ENCODE data around the gene TRAPPC13.
"Not testable (repeated sequence)": the region's sequence is repeated elsewhere in the genome, so short reads cannot be mapped to it uniquely, and the experiment has no call there.

TRAPPC13 gene

DNA sequence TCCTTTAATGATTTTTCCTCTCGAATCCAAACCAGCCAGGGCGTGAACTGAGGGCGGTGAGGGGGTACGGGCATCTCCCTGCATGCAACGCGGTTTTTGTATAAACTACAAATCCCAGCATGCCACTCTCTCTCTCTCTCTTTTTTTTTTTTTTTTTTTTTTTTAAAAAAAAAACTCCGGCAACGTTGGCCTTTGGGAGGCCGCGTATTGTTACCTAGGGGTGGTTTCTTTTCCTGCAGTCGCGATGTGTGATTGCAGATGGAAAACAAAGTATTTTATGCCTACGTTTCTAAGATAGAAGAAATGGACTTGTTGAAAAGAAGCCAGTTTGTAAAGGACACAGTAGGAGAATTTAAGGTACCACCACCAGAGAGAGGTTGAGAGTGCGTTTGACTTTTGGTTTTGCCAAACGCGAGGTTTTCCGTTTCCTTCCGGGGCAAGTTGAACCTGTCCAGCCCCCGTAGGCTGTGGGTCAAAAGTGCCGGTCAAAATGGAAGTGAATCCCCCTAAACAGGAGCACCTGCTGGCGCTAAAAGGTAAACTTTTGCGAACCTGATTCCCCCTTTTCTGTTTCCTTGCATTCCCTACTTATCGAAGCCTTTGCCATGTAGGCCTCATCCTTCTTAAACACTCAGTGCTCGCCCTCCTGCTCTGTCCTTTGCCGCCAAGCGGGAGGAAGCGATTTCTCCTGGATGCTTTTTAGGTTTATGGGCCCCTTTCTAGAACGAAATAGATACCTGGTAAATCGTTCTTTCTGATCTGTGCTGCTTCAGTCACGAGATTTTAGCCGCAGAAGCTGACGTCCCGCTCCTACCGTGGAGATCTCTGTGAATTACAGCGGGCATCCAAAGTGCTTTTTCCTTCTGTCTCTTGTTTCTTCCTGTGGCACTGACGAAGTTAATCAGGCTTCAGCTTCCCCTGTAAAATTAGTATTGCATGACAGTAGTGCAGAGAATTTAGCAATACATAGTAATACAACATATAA lies at the start of gene TRAPPC13, which contains the start of gene SHLD3:
TRAPPC13 (plus strand) TSS at position 457 of the 985 bp plus-strand sequence; CDS start at position 491, 34 bp downstream.
SHLD3 (plus strand) TSS at position 457 of the 985 bp plus-strand sequence. CDS start 4,561 bp downstream, outside the sequence.
- DNase-seq = peak; percentile 89

- no peak for DNase-seq
These were observed 47.7 kb upstream of the TRAPPC13 start for GRCh38 chr5:65577141-65577540.

DNA sequence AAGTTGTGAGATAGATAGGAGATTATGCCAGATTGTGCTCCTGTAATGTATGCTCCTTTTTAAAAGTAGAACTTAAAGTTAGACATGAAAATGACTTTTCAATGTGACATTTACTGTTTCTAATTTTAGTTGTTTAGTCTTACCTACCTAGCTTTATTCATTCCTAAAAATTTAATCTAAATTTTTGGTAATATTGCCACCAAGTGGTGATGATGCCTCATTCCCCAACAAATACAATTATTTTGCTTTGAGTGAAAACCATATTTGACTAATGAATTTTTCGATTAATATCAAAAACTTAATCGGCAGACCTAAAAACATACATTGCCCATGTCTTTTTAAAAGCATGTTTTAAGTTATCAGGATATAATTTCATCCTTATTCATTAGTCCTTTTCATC lies 36.1 kb upstream of the TRAPPC13 start:
- no peak for DNase-seq

DNA sequence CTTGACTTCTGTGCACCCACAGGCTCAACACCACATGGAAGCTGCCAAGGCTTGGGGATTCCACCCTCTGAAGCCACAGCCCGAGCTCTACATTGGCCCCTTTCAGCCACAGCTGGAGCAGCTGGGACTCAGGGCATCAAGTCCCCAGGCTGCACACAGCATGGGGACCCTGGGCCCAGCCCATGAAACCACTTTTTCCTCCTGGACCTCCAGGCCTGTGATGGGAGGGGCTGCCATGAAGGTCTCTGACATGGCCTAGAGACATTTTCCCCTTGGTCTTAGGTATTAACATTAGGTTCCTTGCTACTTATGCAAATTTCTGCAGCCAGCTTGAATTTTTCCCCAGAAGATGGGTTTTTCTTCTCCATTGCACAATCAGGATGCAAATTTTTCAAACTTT lies 23.1 kb upstream of the TRAPPC13 start:
- not testable (repeated sequence) for DNase-seq

- no peak for DNase-seq
These were observed 13.3 kb upstream of the TRAPPC13 start for GRCh38 chr5:65611524-65611923.

DNA sequence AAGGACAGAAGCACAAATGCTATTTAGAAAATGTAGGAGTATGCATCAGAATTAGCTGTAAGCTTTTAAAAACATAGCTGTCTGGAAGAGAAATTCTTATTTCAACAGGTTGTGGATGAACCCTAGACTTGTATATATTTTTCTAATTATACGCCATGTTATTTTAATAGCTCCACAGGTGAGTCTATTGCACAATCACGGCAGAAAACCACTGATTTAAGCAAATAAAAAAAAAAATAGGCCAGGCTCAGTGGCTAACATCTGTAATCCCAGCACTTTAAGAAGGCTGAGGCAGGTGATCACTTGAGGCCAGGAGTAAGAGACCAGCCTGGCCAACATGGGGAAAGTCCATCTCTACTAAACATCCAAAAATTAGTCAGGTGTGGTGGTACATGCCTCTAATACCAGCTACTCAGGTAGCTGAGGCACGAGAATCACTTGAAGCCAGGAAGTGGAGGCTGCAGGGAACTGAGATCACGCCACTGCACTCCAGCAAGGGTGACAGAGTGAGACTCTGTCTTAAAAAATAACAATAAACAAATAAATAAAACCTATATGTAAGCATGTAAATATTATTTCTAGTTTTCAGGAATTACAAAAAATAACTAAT lies 12.4 kb upstream of the TRAPPC13 start:
- no peak for DNase-seq

DNA sequence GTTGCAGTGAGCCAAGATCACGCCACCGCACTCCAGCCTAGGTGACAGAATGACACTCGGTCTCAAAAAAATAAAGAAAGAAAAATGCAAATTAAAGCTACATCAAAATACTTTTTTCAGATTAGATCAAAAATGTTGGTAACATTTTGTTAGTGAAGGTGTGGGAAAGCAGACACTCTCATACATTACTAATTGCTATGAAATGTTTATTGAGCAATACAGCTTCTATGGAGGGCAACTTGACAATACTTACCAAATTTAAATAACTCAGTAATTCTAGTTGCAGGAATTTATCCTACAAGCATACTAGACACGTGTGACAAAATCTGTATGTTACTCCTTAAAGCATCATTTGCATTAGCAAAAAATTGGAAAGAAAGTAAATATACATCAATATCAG lies 4.8 kb upstream of the TRAPPC13 start:
- DNase-seq = no peak

GRCh38 chr5:65621961-65622360 lies 2.9 kb upstream of the TRAPPC13 start:
- not testable (repeated sequence) for DNase-seq

DNA sequence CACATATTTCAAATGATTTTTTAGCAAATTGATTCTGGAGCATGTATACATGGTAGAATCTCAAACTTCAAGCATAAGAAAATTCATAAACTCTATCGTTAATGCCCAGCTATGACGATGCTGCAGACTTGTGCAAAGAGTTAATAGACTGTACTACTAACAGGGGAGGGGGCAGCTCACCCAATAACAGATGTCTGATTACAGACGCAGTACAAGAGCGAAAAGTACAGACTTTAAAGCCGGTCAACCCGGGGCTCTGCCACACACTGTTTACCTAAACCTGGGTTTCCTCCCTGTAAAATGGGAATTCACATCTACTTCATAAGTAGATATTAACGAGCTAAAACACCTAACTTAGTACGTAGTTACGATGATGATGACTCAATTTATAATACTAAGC lies 1.3 kb upstream of the TRAPPC13 start:
- no peak for DNase-seq

- DNase-seq = peak; percentile 94
These were observed 729 bp upstream of the TRAPPC13 start, which contains the start of gene TRIM23 for GRCh38 chr5:65624025-65624570. Gene TRIM23 (minus strand): TSS chr5:65624333. CDS start chr5:65624274, 59 bp downstream.

- no peak for DNase-seq
These were observed 916 bp downstream of the TRAPPC13 start for GRCh38 chr5:65625743-65626142.

DNA sequence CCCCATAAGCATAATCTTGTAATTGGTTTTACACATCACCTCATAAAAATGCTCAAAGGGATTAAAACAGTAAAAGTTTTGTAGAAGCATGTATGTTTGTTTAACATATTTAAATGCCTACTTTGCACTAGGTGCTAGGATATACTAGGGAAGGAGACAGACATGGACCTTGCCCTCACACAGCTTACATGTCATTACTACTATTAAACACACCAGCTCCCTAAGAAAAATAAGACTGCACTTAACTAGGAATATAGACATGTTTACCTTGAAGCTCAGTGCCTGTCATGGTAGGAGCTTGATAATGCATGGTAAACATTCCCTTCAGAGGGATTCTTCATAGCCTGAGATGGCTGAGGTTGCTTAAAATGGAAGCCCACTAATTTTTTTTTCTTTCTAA lies 6.2 kb downstream of the TRAPPC13 start:
- DNase-seq = no peak

DNA sequence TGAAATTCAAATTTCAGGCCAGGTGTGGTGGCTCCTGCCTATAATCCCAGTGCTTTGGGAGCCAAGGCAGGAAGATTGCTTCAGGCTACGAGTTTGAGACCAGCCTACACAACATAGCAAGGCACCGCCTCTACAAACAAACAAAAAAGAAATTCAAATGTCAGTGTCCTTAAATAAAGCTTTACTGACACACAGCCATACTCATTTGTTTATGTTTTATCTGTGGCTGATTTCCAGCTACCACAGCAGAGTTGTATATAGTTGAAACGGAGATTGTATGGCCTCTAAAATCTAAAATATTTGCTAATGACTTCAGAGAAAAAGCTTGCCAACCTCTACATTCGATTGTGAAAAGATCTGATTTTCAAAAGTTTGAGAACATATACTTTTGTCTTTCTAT lies 15.4 kb downstream of the TRAPPC13 start:
- DNase-seq = no peak

DNA sequence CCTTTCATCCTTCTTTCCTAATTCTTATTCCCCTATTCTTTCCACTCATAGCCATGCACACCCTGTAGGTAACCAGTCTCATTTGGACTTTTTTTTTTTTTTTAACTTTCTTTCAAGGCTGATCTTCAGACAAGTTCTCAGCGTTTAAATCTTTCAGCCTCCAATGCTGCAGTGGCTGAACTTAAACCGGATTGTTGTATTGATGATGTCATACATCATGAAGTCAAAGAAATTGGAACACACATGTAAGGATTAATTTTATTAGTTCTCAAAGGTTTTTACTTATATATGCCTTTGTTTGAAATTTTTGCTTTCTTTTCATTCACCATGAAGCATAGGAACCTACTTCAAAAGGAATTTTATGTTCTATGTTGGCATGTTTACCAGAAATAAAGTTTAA lies 22.1 kb downstream of the TRAPPC13 start:
- no peak for DNase-seq

DNA sequence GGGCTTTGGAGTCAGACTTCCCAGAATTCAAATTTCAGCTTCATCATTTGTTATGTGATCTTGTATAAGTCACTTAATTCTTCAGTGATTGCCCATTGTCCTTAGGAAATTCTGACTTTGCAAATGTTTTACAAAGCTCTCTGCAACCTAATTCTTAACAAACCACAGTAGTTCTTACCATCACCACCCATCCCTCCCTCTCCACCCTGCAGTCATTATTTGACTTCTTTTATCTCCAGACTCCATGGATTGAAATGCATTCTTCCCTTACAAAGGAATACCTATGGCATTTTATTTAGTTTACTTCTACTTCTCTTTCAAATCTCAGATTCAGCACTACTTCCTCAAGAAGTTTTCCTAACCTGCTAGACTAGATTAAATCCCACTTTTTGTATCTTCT lies 23.1 kb downstream of the TRAPPC13 start:
- no peak for DNase-seq

- no peak for DNase-seq
These were observed 26.3 kb downstream of the TRAPPC13 start for GRCh38 chr5:65651144-65651543.

DNA sequence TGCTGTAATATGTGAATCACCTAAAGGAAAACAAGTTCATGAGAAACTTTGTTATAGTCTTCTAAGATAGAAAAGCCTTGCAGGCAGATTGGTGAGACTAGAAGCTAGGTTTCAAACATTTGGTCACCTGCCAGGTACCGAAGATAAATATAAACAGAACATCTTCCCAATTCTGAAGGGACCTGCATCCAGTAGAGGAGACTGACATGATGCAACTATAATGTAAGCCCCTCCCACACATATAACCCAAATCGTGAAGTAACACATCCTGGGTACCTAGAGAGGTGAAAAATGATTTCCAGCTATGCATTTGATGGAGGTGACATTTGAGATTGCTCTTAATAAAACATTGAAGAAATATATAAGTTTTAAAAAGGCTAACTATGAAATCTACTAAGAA lies 29.9 kb downstream of the TRAPPC13 start:
- no peak for DNase-seq

DNA sequence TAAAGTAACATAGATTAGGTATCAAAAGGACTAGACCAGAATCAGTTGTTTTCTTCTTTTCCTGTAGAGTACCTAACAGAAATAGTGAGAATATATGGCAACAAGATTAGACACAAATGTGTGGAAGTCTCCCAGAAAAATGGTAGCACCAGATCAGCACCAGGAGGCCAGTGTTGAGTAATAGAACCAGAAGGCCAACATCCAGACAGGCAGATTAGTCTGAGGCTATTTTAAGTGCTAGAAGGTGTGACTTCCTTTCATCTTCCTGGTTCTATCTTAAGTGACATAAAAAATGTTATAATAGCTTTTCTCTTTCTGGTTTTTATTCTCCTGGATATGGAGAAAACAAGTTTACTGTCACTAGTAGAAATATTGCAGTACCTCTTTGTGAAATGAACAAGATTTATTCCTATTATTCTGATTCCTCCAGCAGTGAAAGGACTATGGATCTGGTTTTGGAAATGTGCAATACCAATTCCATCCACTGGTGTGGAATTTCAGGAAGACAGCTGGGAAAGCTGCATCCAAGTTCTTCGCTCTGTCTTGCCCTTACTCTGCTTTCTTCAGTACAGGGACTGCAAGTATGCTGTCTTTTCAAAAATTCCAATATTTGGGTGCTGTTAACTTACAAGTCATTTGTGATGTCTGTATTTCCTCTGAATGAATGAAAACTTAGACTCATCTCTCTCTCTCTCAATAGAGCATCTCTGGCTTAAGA lies 39.1 kb downstream of the TRAPPC13 start:
- no peak for DNase-seq

DNA sequence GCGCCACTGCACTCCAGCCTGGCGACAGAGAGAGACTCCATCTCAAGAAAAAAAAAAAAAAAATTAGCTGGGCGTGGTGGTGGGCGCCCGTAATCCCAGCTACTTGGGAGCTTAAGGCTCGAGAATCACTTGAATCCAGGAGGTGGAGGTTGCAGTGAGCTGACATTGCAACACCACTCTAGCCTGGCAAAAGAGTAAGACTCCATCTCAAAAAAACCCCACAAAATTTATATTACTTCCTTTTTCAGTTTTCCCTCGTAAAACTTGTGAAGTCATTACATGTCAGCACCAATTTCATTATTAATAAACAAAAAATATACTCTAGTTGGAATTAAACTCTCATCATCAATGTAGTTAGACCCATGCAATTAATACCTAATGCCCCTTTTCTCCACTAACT lies 43.9 kb downstream of the TRAPPC13 start:
- DNase-seq = no peak

DNA sequence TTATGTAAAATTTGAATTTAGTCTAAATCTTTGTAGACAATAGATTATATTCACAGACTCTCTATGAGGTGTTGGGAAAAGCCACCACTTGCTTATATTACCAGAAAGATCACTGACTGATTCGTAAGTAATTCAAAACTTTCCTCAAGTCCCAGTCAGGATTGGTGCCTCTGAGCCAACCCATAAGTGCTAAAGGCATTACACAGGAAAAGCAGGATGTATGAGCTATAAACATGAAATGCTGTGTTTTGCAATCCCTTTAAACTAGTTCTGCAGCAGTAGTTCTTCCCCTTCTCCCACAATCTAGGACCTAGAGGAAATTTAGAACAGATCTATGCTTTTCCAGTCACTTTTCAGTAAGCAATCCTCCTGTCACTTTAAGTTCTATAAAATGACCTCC lies 48.0 kb downstream of the TRAPPC13 start:
- DNase-seq = no peak

DNA sequence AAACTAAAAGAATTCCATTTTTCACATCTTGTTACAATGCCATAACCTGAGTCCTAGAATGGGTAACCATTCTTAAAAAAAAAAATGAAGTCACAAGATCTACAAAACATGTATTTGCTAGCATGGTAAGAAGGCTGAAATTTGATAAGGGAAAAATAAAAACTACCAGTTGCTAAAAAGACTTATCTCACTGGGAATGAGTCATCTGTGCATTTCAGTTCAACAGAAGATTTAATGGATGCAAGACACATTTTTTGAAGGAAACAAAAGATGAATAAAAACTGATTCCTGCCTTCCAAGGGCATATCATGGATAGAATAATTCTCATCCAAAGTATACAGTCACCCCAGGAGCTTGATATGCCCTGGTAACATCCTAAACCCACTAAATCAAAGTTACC lies 49.9 kb downstream of the TRAPPC13 start:
- DNase-seq = no peak

- not testable (repeated sequence) for DNase-seq
These were observed 51.2 kb downstream of the TRAPPC13 start for GRCh38 chr5:65676056-65676455.

- DNase-seq = no peak
These were observed 57.3 kb downstream of the TRAPPC13 start for GRCh38 chr5:65682148-65682547.

Data from activated CD4-positive, alpha-beta T cell treated with anti-CD3 and anti-CD28 coated beads, Interleukin-10, Interleukin-2, amounts not matched to agents 100 ng/mL and 50 ng/mL, durations not matched to agents 16 hours and 8 hours (primary cell).